Measurements from ENCODE around the gene YWHAB. TPM values are rescaled to one million over a fixed set of nuclear protein-coding genes. Genes with fewer than 3 reads are reported as not detected.

The YWHAB gene
- total and polyA plus RNA-seq, 2 experiments from 2014 or later = 89.5 to 169 TPM

DNA sequence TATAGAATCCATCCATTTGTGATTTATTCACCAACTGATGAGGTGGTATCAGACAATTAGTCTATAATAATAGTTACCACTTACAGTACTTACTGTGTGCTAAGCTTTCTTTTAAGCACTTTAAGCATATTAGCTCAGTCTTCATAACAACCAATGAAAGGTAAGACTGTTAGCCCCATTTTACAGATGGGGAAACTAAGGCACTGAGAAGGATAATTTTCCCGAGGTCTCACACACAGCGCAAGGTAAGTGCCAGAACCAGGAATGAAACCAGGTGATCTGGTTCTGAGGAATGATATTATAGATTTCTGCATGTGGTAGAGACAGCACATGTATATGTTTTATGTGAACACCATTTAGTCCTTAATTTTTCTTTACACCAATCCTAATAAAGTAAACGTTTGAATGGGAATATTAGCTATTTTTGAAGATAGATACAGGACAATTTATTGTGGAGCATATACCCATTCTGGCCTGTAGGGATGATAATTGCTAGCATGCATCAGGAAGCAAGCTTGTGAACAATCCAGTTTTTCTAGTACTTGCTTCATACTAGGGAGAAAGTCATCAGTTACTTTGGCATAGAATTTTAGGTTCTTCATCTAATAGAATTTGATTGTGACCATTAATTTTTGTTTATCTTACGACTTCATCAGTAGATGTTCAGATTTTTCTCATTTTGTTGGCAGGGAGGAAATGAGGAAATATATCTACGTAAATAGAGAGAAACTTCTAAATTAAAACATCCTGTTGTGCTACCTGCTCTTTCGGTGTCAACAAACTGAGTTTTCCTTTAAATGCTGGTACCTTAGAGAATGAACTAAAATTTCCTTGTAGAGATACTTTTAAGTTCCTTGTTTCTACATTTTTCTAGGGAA, 3.0 kb downstream of the YWHAB start:
- Histone ChIP-seq H3K36me3 (replicated peaks; ENCODE audit: insufficient read depth, low read depth) (no peaks in the 10 kb centered on the region), H3K79me2 (peaks cover 78% of the 10 kb centered on the region), H3K9me3 (ENCODE audit: low read depth) (no peaks in the 10 kb centered on the region), H3K4me2 (peak overlapping the region; percentile 85), H3K9me2 (replicated peaks; ENCODE audit: insufficient read depth) (no peaks in the 10 kb centered on the region), H4K20me1 (ENCODE audit: insufficient read depth, poor library complexity, severe bottlenecking) (peaks cover 71% of the 10 kb centered on the region), H3K4me1 (ENCODE audit: insufficient read depth) (peaks cover 13% of the 10 kb centered on the region), H3K4me3 (no peak overlapping the region), H3K27ac (no peak overlapping the region), H3K27me3 (no peaks in the 10 kb centered on the region), H2AFZ (no peak overlapping the region)
- 88% methylated on average over 6 of the region's 6 CpGs for WGBS (ENCODE audit: low lambda C conversion rate, missing lambda C conversion rate)
- TF ChIP-seq EZH2phosphoT487 (IDR thresholded peaks at IDR 0.05; ENCODE audit: low read depth, severe bottlenecking, unreplicated experiment) (no peak), EZH2 (IDR thresholded peaks at IDR 0.05; ENCODE audit: borderline replicate concordance) (no peak)
- TF ChIP-seq, protein P1, sequence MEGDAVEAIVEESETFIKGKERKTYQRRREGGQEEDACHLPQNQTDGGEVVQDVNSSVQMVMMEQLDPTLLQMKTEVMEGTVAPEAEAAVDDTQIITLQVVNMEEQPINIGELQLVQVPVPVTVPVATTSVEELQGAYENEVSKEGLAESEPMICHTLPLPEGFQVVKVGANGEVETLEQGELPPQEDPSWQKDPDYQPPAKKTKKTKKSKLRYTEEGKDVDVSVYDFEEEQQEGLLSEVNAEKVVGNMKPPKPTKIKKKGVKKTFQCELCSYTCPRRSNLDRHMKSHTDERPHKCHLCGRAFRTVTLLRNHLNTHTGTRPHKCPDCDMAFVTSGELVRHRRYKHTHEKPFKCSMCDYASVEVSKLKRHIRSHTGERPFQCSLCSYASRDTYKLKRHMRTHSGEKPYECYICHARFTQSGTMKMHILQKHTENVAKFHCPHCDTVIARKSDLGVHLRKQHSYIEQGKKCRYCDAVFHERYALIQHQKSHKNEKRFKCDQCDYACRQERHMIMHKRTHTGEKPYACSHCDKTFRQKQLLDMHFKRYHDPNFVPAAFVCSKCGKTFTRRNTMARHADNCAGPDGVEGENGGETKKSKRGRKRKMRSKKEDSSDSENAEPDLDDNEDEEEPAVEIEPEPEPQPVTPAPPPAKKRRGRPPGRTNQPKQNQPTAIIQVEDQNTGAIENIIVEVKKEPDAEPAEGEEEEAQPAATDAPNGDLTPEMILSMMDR (IDR thresholded peaks at IDR 0.05; ENCODE audit: poor library complexity) = no peak
- peak; percentile 30 for DNase-seq (ENCODE audit: low spot score)

- H3K36me3 ChIP-seq (replicated peaks; ENCODE audit: insufficient read depth, low read depth) = no peaks in the 10 kb centered on the region
- DNase-seq (ENCODE audit: low spot score) = no peak
- WGBS (ENCODE audit: low lambda C conversion rate, missing lambda C conversion rate) = 100% methylated on average over 1 of the region's 1 CpG
- H3K9me3 ChIP-seq (ENCODE audit: low read depth) = no peaks in the 10 kb centered on the region
- no peak overlapping the region for H3K4me2 ChIP-seq
- TF ChIP-seq EZH2 (IDR thresholded peaks at IDR 0.05; ENCODE audit: borderline replicate concordance) (no peak), EZH2phosphoT487 (IDR thresholded peaks at IDR 0.05; ENCODE audit: low read depth, severe bottlenecking, unreplicated experiment) (no peak)
- TF ChIP-seq, protein P1 (IDR thresholded peaks at IDR 0.05; ENCODE audit: poor library complexity) = no peak
- H3K4me1 ChIP-seq (ENCODE audit: insufficient read depth) = peaks cover 10% of the 10 kb centered on the region
- H3K79me2 ChIP-seq = peaks cover 100% of the 10 kb centered on the region
- H3K9me2 ChIP-seq (replicated peaks; ENCODE audit: insufficient read depth) = no peaks in the 10 kb centered on the region
- peaks cover 94% of the 10 kb centered on the region for H4K20me1 ChIP-seq (ENCODE audit: insufficient read depth, poor library complexity, severe bottlenecking)
- H2AFZ ChIP-seq = no peak overlapping the region
- no peak overlapping the region for H3K4me3 ChIP-seq
- H3K27ac ChIP-seq = no peak overlapping the region
- H3K27me3 ChIP-seq = no peaks in the 10 kb centered on the region
These were observed 6.3 kb downstream of the YWHAB start for GRCh38 chr20:44891826-44892225.

GRCh38 chr20:44894959-44895358, 9.5 kb downstream of the YWHAB start:
- 85% methylated on average over 2 of the region's 2 CpGs for WGBS (ENCODE audit: low lambda C conversion rate, missing lambda C conversion rate)
- Histone ChIP-seq H3K9me3 (ENCODE audit: low read depth) (no peaks in the 10 kb centered on the region), H3K4me1 (ENCODE audit: insufficient read depth) (no peaks in the 10 kb centered on the region), H3K36me3 (replicated peaks; ENCODE audit: insufficient read depth, low read depth) (no peaks in the 10 kb centered on the region), H3K27me3 (no peaks in the 10 kb centered on the region), H3K79me2 (peaks cover 100% of the 10 kb centered on the region), H2AFZ (no peak overlapping the region), H3K4me3 (no peak overlapping the region), H3K9me2 (replicated peaks; ENCODE audit: insufficient read depth) (no peaks in the 10 kb centered on the region), H3K27ac (no peak overlapping the region), H4K20me1 (ENCODE audit: insufficient read depth, poor library complexity, severe bottlenecking) (peaks cover 94% of the 10 kb centered on the region), H3K4me2 (no peak overlapping the region)
- TF ChIP-seq, protein P1 (IDR thresholded peaks at IDR 0.05; ENCODE audit: poor library complexity) = no peak
- TF ChIP-seq EZH2 (IDR thresholded peaks at IDR 0.05; ENCODE audit: borderline replicate concordance) (no peak), EZH2phosphoT487 (IDR thresholded peaks at IDR 0.05; ENCODE audit: low read depth, severe bottlenecking, unreplicated experiment) (no peak)
- no peak for DNase-seq (ENCODE audit: low spot score)

All from hepatocyte (in vitro differentiated cells).